Astrocyte of the spinal cord (primary cell): ENCODE measurements around the gene NFATC3.
A peak's percentile ranks its signal among the peaks of the same experiment; 100 is the strongest.

Experiments
- DNase-seq: peaks from one replicate; pipeline ENCODE4 v3.0.0; 2011; ENCODE audit warnings: low read depth, low spot score
- H3K4me3 ChIP-seq: 2 replicates; pipeline ENCODE4 v1.5.1; 2011; ENCODE audit warnings: low read depth, mild to moderate bottlenecking, low read length, moderate library complexity
- CTCF ChIP-seq: IDR thresholded peaks from 2 replicates; pipeline ENCODE4 v1.5.1; 2012; ENCODE audit warnings: low read depth, mild to moderate bottlenecking, low read length, inconsistent platforms
- in situ Hi-C: cut with HindIII; loops from 2 replicates; pipeline ENCODE4 v1.10.0; 2017; ENCODE audit warnings: low sequenced_read_pairs

Gene NFATC3

GRCh38 chr16:68257251-68257905 is 172.2 kb downstream of the NFATC3 start:
- no peak overlapping the region for H3K4me3 ChIP-seq
- no peak for TF ChIP-seq CTCF
- DNase-seq, result no peak
- in situ Hi-C loops, result no loop called here

GRCh38 chr16:68257906-68258800 is 173.0 kb downstream of the NFATC3 start:
- in situ Hi-C loops, result no loop called here
- no peak overlapping the region for H3K4me3 ChIP-seq
- DNase-seq, result peak; percentile 46
- no peak for TF ChIP-seq CTCF

- no peak overlapping the region for H3K4me3 ChIP-seq
- in situ Hi-C loops, result no loop called here
- no peak for TF ChIP-seq CTCF
- DNase-seq, result no peak
These were observed 174.0 kb downstream of the NFATC3 start for GRCh38 chr16:68259007-68259825.

GRCh38 chr16:68263559-68264127 is 178.5 kb downstream of the NFATC3 start:
- no peak for TF ChIP-seq CTCF
- in situ Hi-C loops, result no loop called here
- no peak for DNase-seq
- peak overlapping the region; percentile 81 for H3K4me3 ChIP-seq

GRCh38 chr16:68264128-68265077 is 179.2 kb downstream of the NFATC3 start, which contains the start of gene SLC7A6:
TSS of gene SLC7A6 (plus strand) at chr16:68264526. CDS start at chr16:68274727, 10,201 bp downstream.
- H3K4me3 ChIP-seq, result peak within 1 kb of the TSS; percentile 81
- in situ Hi-C loops, result no loop called here
- DNase-seq, result peak; percentile 52
- peak; percentile 62 for TF ChIP-seq CTCF
